Measurements from ENCODE around the gene CWC27. TPM values are rescaled to one million over a fixed set of nuclear protein-coding genes. Genes with fewer than 3 reads are reported as not detected.

CWC27 gene
- total and polyA plus RNA-seq, 9 of the 15 experiments (the other 6 are each of a cell fraction or from before 2014, with no cell fraction given), result 19.7 to 49.3 (median 38.3) TPM

GRCh38 chr5:64968591-64969110 lies 199.9 kb downstream of the CWC27 start (continued):
- TF ChIP-seq RBM22 (IDR thresholded peaks at IDR 0.05; ENCODE audit: low read depth, low read length, poor library complexity, severe bottlenecking), result no peak
- no peak for TF ChIP-seq ZBTB17 (CRISPR knock-in tag; IDR thresholded peaks at IDR 0.05)
- TF ChIP-seq NUFIP1 (IDR thresholded peaks at IDR 0.05; ENCODE audit: partially characterized antibody), result no peak
- TF ChIP-seq ARHGAP35 (IDR thresholded peaks at IDR 0.05; ENCODE audit: partially characterized antibody), result no peak

- Histone ChIP-seq H3K9me3 (replicated peaks; ENCODE audit: control insufficient read depth, insufficient read depth, low read depth, low read length) (no peaks in the 10 kb centered on the region; the same call in 1 of the 2 replicates), H3K9me1 (ENCODE audit: control insufficient read depth, insufficient read depth, low read length) (no peaks in the 10 kb centered on the region), H3K4me1 (replicated peaks in 1 of 2; ENCODE audit: control insufficient read depth in 2 of 2, insufficient read depth in 2 of 2, low read length in 2 of 2) (peaks cover 0 to 7% of the 10 kb centered on the region in 2 experiments; a peak in 1 of 5 replicates), H3K27me3 (ENCODE audit: control insufficient read depth in 2 of 2, insufficient read depth in 2 of 2, low read length in 2 of 2) (no peaks in the 10 kb centered on the region), H3K4me2 (ENCODE audit: insufficient read depth, low read length) (no peak overlapping the region), H3K79me2 (ENCODE audit: control insufficient read depth, insufficient read depth, low read length) (no peaks in the 10 kb centered on the region), H3K27ac (ENCODE audit: extremely low read depth, low read depth, low read length) (no peak overlapping the region), H3K9ac (ENCODE audit: insufficient read depth in 1 of 2, low read depth in 2 of 2, low read length in 2 of 2) (no peak overlapping the region), H4K20me1 (replicated peaks; ENCODE audit: control insufficient read depth, insufficient read depth, low read length) (no peaks in the 10 kb centered on the region), H3K4me3 (no peak overlapping the region), H3K36me3 (ENCODE audit: control insufficient read depth, insufficient read depth, low read length) (no peaks in the 10 kb centered on the region), H2AFZ (ENCODE audit: low read depth, low read length) (no peak overlapping the region)
- ATAC-seq, result no peak
- WGBS (ENCODE audit: insufficient coverage, low coverage, missing lambda C conversion rate), result 75% methylated on average over 5 of the region's 5 CpGs
- ChIA-PET CTCF (ENCODE audit: low intra/inter-chr PET ratio) (no interaction called here), POLR2A (interaction anchor here (0.5 kb wide), 1 partner anchor 12 kb away, joined by 3 read pairs; no protein-coding TSS in a partner anchor)
- in situ Hi-C loops (cut with MboI), result loop anchor here (25.0 kb wide), 1 partner anchor 518 kb away; the partner anchor contains the start of gene ADAMTS6
- no peak for DNase-seq (ENCODE audit: extremely low read depth in 1 of 4, low spot score in 3 of 4)
- FAIRE-seq, result no peak
- BruUV-seq (replicated peaks), result no TSS peak
- intact Hi-C loops (cut with micrococcal nuclease), result no loop called here
- TF ChIP-seq FOXA3 (CRISPR knock-in tag; conservative IDR thresholded peaks at IDR 0.05 in 1 of 2, IDR thresholded peaks at IDR 0.05 in 1 of 2) (no peak), TEAD1 (CRISPR knock-in tag; IDR thresholded peaks at IDR 0.05) (no peak), SP1 (CRISPR knock-in tag; IDR thresholded peaks at IDR 0.05) (no peak), PTBP1 (IDR thresholded peaks at IDR 0.05; ENCODE audit: low read depth, low read length) (no peak), RAD21 (CRISPR knock-in tag; conservative IDR thresholded peaks at IDR 0.05 in 1 of 2, IDR thresholded peaks at IDR 0.05 in 1 of 2) (no peak), CBFA2T2 (conservative IDR thresholded peaks at IDR 0.05) (no peak), MYNN (IDR thresholded peaks at IDR 0.05) (no peak), MYNN (CRISPR knock-in tag; IDR thresholded peaks at IDR 0.05) (no peak), ZNF431 (CRISPR knock-in tag; IDR thresholded peaks at IDR 0.05) (no peak), MTA1 (IDR thresholded peaks at IDR 0.05; ENCODE audit: borderline replicate concordance) (no peak), ZNF280B (CRISPR knock-in tag; IDR thresholded peaks at IDR 0.05) (no peak), TBP (optimal IDR thresholded peaks at IDR 0.05; ENCODE audit: low read depth, low read length) (no peak), ZNF232 (CRISPR knock-in tag; IDR thresholded peaks at IDR 0.05) (no peak), PHF20 (IDR thresholded peaks at IDR 0.05; ENCODE audit: partially characterized antibody) (no peak)
- TF ChIP-seq, protein P1, sequence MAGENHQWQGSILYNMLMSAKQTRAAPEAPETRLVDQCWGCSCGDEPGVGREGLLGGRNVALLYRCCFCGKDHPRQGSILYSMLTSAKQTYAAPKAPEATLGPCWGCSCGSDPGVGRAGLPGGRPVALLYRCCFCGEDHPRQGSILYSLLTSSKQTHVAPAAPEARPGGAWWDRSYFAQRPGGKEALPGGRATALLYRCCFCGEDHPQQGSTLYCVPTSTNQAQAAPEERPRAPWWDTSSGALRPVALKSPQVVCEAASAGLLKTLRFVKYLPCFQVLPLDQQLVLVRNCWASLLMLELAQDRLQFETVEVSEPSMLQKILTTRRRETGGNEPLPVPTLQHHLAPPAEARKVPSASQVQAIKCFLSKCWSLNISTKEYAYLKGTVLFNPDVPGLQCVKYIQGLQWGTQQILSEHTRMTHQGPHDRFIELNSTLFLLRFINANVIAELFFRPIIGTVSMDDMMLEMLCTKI (IDR thresholded peaks at IDR 0.05; ENCODE audit: partially characterized antibody), result no peak
These were observed 200.8 kb downstream of the CWC27 start for GRCh38 chr5:64969578-64969977.

Measured in K562 (cell line).